K562 (cell line): ENCODE results near the gene ABCA1. TPM values are rescaled to one million over a fixed set of nuclear protein-coding genes. Genes with fewer than 3 reads are reported as not detected.

Experiments used
- ATAC-seq: fragments of 200-7000 bp; cut with Tn5 transposase; 3 replicates; pipeline ENCODE4 v1.9.1; 2020; ENCODE audit warnings: moderate library complexity
- BruUV-seq: library from RNA; stranded (reverse); fragments of 400-500 nt; replicated peaks from 2 replicates; lab custom pipeline; 2021; lab: Mats Ljungman, UMichigan
- CTCF ChIA-PET: fragments of 300-600 bp; formaldehyde crosslinking; extraction: SDS; loops from one replicate; lab custom pipeline; 2021; ENCODE audit warnings: low intra/inter-chr PET ratio; lab: Yijun Ruan, JAX
- POLR2A ChIA-PET: fragments of 300-600, 350-650 bp; sonication (Branson Sonifier 250); formaldehyde crosslinking; extraction: SDS; loops from one replicate; lab custom pipeline; 2021; ENCODE audit warnings: antibody characterized with exemption, inconsistent platforms; lab: Yijun Ruan, JAX
- DNase-seq, 4 experiments: peaks; one replicate each; pipeline versions ENCODE4 v3.0.0 to v3.0.0-alpha.2; 2011 to 2018; ENCODE audit warnings: low spot score in 3 of 4, mixed read lengths in 3 of 4; ENCODE audit errors: extremely low read depth in 1 of 4
- FAIRE-seq: peaks from 2 replicates; lab custom pipeline; 2011; peaks lifted over from hg19 to GRCh38; lab: Jason Lieb, UNC
- H2AFZ ChIP-seq: 2 replicates; pipeline ENCODE4 v1.6.0; 2011; ENCODE audit warnings: low read depth, low read length, control low read depth, inconsistent platforms
- H3K27ac ChIP-seq: fragments of 200-600 bp; 3 replicates; pipeline ENCODE4 v1.8.0; 2011; ENCODE audit warnings: low read depth, mild to moderate bottlenecking, control low read depth, inconsistent platforms, low read length, moderate library complexity, mixed read lengths; ENCODE audit errors: extremely low read depth
- H3K27me3 ChIP-seq, 2 experiments: fragments of 300-600 bp in 1 of 2; 2 replicates in 1 of 2; 3 replicates in 1 of 2; pipeline versions ENCODE4 v1.6.0 to v1.8.0; 2011; ENCODE audit warnings: inconsistent platforms in 2 of 2, low read length in 2 of 2, mild to moderate bottlenecking in 1 of 2, mixed read lengths in 1 of 2, moderate library complexity in 1 of 2; ENCODE audit not compliant: control insufficient read depth in 2 of 2, insufficient read depth in 2 of 2
- H3K36me3 ChIP-seq: fragments of 300-600 bp; 3 replicates; pipeline ENCODE4 v1.8.0; 2011; ENCODE audit warnings: mild to moderate bottlenecking, low read length, inconsistent platforms; ENCODE audit not compliant: control insufficient read depth, insufficient read depth
- H3K4me1 ChIP-seq, 2 experiments: fragments of 200-600 bp in 1 of 2; replicated peaks in 1 of 2; 2 replicates in 1 of 2; 3 replicates in 1 of 2; pipeline versions ENCODE4 v1.5.1 to v1.8.0; 2011; ENCODE audit warnings: inconsistent platforms in 2 of 2, low read length in 2 of 2, mild to moderate bottlenecking in 1 of 2, mixed read lengths in 1 of 2, moderate library complexity in 1 of 2; ENCODE audit not compliant: control insufficient read depth in 2 of 2, insufficient read depth in 2 of 2
- H3K4me2 ChIP-seq: 2 replicates; pipeline ENCODE4 v1.6.1; 2011; ENCODE audit warnings: low read length, control low read depth, inconsistent platforms, mixed read lengths; ENCODE audit not compliant: insufficient read depth
- H3K4me3 ChIP-seq: fragments of 200-600 bp; sonication (generic), shearing (Covaris generic); 2 replicates; pipeline ENCODE4 v1.5.1; 2016; ENCODE audit warnings: control low read depth, inconsistent platforms
- H3K79me2 ChIP-seq: fragments of 200-600 bp; 3 replicates; pipeline ENCODE4 v1.8.0; 2011; ENCODE audit warnings: low read length, inconsistent platforms; ENCODE audit not compliant: control insufficient read depth, insufficient read depth
- H3K9ac ChIP-seq, 2 experiments: 2 replicates each; pipeline versions ENCODE4 v1.6.0 to v1.6.1; 2011; ENCODE audit warnings: low read depth in 2 of 2, low read length in 2 of 2, control low read depth in 1 of 2, inconsistent platforms in 1 of 2, mild to moderate bottlenecking in 1 of 2, mixed read lengths in 1 of 2; ENCODE audit not compliant: insufficient read depth in 1 of 2
- H3K9me1 ChIP-seq: one replicate; pipeline ENCODE4 v1.6.0; 2011; ENCODE audit warnings: inconsistent platforms, mild to moderate bottlenecking, low read length, moderate library complexity; ENCODE audit not compliant: control insufficient read depth, insufficient read depth
- H3K9me3 ChIP-seq: replicated peaks from 2 replicates; pipeline ENCODE4 v1.5.1; 2011; ENCODE audit warnings: low read depth, low read length, inconsistent platforms; ENCODE audit not compliant: control insufficient read depth, insufficient read depth
- H4K20me1 ChIP-seq: replicated peaks from 2 replicates; pipeline ENCODE4 v1.6.1; 2011; ENCODE audit warnings: low read length, inconsistent platforms, mixed read lengths; ENCODE audit not compliant: control insufficient read depth, insufficient read depth
- DACH1 ChIP-seq: fragments of 450-650 bp; IDR thresholded peaks from 2 replicates; pipeline ENCODE4 v1.6.1; 2018; ENCODE audit not compliant: partially characterized antibody
- DDX20 ChIP-seq: fragments of 450-650 bp; IDR thresholded peaks from 2 replicates; pipeline ENCODE4 v1.6.1; 2016; ENCODE audit warnings: missing genetic modification characterization, low read depth, mild to moderate bottlenecking, missing compliant biosample characterization, moderate library complexity
- ETV1 ChIP-seq: fragments of 450-650 bp; conservative IDR thresholded peaks from 2 replicates; pipeline ENCODE4 v1.6.1; 2016; ENCODE audit warnings: missing genetic modification characterization, control low read depth, low read depth, missing compliant biosample characterization
- GTF2F1 ChIP-seq: IDR thresholded peaks from 2 replicates; pipeline ENCODE4 v1.6.1; 2011; ENCODE audit warnings: low read depth, low read length, improper control_type of control experiment
- HSF4 ChIP-seq: fragments of 250-450 bp; sonication (Bioruptor Pico); IDR thresholded peaks from 2 replicates; pipeline ENCODE4 v2.1.2; 2022; ENCODE audit warnings: mild to moderate bottlenecking, moderate library complexity, borderline replicate concordance
- MAFG ChIP-seq: fragments of 450-650 bp; conservative IDR thresholded peaks from 2 replicates; pipeline ENCODE4 v1.6.1; 2016; ENCODE audit warnings: missing genetic modification characterization, missing compliant biosample characterization
- ZNF217 ChIP-seq: sonication (generic); formaldehyde crosslinking; IDR thresholded peaks from 2 replicates; pipeline ENCODE4 v1.8.0; 2022; ENCODE audit warnings: mild to moderate bottlenecking, missing genetic modification reagents
- ZNF316 ChIP-seq: fragments of 450-650 bp; IDR thresholded peaks from 2 replicates; pipeline ENCODE4 v1.6.1; 2016
- WGBS: fragments of 100-300 bp; shearing (Covaris generic); methylation state at CpG from one replicate; pipeline ENCODE4 v1.1.6; 2016; ENCODE audit warnings: low coverage, mixed read lengths; ENCODE audit not compliant: insufficient coverage; ENCODE audit errors: missing lambda C conversion rate; 5-methylcytosine and 5-hydroxymethylcytosine counted together
- in situ Hi-C: fragments of 300-500 bp; cut with MboI; formaldehyde crosslinking; loops from 4 replicates; pipeline ENCODE4 v1.15.0; 2018; ENCODE audit warnings: inconsistent platforms, mixed read lengths
- intact Hi-C: fragments of 100-400 bp; cut with micrococcal nuclease; formaldehyde crosslinking; loops from 2 replicates; pipeline ENCODE4 v1.14.2; 2022
- polyA plus RNA-seq, 8 experiments: library from polyadenylated mRNA; depleted of rRNA in 4 of 8; stranded (reverse) in 5 of 8; unstranded in 3 of 8; fragments of >200 nt; fragmentation: Nextera tagmentation in 2 of 8; fragmentation: Illumina TruSeq in 1 of 8; extraction: Ambion mirVana in 2 of 8; extraction: Trizol in 1 of 8; gene quantifications; 2 replicates each; pipeline versions ENCODE4 v1.2.1 to v1.2.3, GENCODE V29; 2011 to 2014; ENCODE audit warnings: inconsistent platforms in 1 of 8, missing spikeins in 1 of 8
- total RNA-seq, 7 experiments: library from RNA; depleted of rRNA in 6 of 7; stranded (reverse); fragments of >200 nt in 6 of 7; fragmentation: Illumina TruSeq in 2 of 7; extraction: Trizol in 2 of 7; gene quantifications; 2 replicates each; pipeline versions ENCODE4 v1.2.1 to v1.2.3, GENCODE V29; 2011 to 2021; ENCODE audit warnings: low replicate concordance in 1 of 7
- TF ChIP-seq, protein P1 (sequence below): fragments of 250-450 bp; sonication (Bioruptor Pico); IDR thresholded peaks from 2 replicates; pipeline ENCODE4 v1.5.0; 2021; ENCODE audit warnings: mild to moderate bottlenecking, borderline replicate concordance
- TF ChIP-seq, protein P2 (sequence below), 2 experiments: IDR thresholded peaks in 1 of 2; conservative IDR thresholded peaks in 1 of 2; 2 replicates each; pipeline ENCODE4 v1.6.1; 2016; ENCODE audit warnings: low read depth in 2 of 2, mild to moderate bottlenecking in 1 of 2, missing compliant biosample characterization in 1 of 2, missing genetic modification characterization in 1 of 2, moderate library complexity in 1 of 2
- TF ChIP-seq, protein P3 (sequence below): fragments of 450-650 bp; IDR thresholded peaks from 2 replicates; pipeline ENCODE4 v1.6.1; 2016; ENCODE audit warnings: antibody characterized with exemption

ABCA1 gene
- total and polyA plus RNA-seq, 9 of the 15 experiments (the other 6 are each of a cell fraction or from before 2014, with no cell fraction given) = under 0.01 to 0.18 (median 0.02) TPM; not detected in 5

DNA sequence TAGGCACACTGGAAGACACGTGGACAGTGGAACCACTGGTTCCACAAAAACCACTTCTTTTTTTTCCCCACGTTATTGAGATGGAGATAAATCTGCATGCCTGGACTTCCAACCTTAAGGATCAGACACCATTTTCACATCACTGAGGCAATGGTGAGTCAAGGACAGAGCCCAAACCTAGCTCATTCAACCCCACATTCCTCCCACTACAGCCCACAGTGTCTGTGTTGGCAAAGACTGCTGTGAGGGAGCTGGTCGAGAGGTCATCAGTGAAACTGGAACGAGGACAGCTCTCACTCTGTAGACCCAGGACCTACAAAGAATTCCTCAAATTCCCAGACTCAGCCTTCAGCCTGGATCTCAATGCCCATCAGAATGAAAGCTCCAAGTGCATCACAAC lies 74.8 kb downstream of the ABCA1 start:
- no peak overlapping the region for H3K27ac ChIP-seq
- TF ChIP-seq GTF2F1 (no peak), HSF4 (CRISPR knock-in tag) (no peak), MAFG (tag) (no peak), ZNF316 (no peak), DDX20 (tag) (no peak), DACH1 (no peak), ZNF217 (CRISPR knock-in tag) (no peak), ETV1 (tag) (no peak)
- TF ChIP-seq, protein P1, sequence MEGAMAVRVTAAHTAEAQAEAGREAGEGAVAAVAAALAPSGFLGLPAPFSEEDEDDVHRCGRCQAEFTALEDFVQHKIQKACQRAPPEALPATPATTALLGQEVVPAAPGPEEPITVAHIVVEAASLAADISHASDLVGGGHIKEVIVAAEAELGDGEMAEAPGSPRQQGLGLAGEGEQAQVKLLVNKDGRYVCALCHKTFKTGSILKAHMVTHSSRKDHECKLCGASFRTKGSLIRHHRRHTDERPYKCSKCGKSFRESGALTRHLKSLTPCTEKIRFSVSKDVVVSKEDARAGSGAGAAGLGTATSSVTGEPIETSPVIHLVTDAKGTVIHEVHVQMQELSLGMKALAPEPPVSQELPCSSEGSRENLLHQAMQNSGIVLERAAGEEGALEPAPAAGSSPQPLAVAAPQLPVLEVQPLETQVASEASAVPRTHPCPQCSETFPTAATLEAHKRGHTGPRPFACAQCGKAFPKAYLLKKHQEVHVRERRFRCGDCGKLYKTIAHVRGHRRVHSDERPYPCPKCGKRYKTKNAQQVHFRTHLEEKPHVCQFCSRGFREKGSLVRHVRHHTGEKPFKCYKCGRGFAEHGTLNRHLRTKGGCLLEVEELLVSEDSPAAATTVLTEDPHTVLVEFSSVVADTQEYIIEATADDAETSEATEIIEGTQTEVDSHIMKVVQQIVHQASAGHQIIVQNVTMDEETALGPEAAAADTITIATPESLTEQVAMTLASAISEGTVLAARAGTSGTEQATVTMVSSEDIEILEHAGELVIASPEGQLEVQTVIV (CRISPR knock-in tag) = no peak
- TF ChIP-seq, protein P2, sequence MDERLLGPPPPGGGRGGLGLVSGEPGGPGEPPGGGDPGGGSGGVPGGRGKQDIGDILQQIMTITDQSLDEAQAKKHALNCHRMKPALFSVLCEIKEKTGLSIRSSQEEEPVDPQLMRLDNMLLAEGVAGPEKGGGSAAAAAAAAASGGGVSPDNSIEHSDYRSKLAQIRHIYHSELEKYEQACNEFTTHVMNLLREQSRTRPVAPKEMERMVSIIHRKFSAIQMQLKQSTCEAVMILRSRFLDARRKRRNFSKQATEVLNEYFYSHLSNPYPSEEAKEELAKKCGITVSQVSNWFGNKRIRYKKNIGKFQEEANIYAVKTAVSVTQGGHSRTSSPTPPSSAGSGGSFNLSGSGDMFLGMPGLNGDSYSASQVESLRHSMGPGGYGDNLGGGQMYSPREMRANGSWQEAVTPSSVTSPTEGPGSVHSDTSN (CRISPR knock-in tag; IDR thresholded peaks at IDR 0.05; ENCODE audit: low read depth) = no peak
- TF ChIP-seq, protein P2 (tag; conservative IDR thresholded peaks at IDR 0.05; ENCODE audit: low read depth) = no peak
- TF ChIP-seq, protein P3, sequence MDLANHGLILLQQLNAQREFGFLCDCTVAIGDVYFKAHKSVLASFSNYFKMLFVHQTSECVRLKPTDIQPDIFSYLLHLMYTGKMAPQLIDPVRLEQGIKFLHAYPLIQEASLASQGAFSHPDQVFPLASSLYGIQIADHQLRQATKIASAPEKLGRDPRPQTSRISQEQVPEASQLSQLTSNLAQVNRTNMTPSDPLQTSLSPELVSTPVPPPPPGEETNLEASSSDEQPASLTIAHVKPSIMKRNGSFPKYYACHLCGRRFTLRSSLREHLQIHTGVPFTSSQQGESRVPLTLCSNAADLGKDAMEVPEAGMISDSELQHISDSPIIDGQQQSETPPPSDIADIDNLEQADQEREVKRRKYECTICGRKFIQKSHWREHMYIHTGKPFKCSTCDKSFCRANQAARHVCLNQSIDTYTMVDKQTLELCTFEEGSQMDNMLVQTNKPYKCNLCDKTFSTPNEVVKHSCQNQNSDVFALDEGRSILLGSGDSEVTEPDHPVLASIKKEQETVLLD = no peak
- TF ChIP-seq, all 486 proteins: peak for 0
- FAIRE-seq (no peak), DNase-seq (no peak), ATAC-seq (no peak)
- H4K20me1 ChIP-seq = no peaks in the 10 kb centered on the region
- no peak overlapping the region for H3K4me3 ChIP-seq
- H3K4me2 ChIP-seq = no peak overlapping the region
- no TSS peak for BruUV-seq
- no peaks in the 10 kb centered on the region for H3K79me2 ChIP-seq
- 0% methylated on average over 4 of the region's 4 CpGs for WGBS
- no peaks in the 10 kb centered on the region for H3K4me1 ChIP-seq
- CTCF ChIA-PET = no interaction called here
- no peaks in the 10 kb centered on the region for H3K9me3 ChIP-seq
- in situ Hi-C loops (no loop called here), intact Hi-C loops (no loop called here)
- H3K9ac ChIP-seq = no peak overlapping the region
- no peaks in the 10 kb centered on the region for H3K9me1 ChIP-seq
- no peaks in the 10 kb centered on the region for H3K36me3 ChIP-seq
- H3K27me3 ChIP-seq = peaks cover 11 to 19% of the 10 kb centered on the region in 2 experiments; a peak in 4 of 5 replicates
- POLR2A ChIA-PET = interaction anchor here (1.1 kb wide), 1 partner anchor 9 kb away, joined by 4 read pairs; no protein-coding TSS in a partner anchor
- H2AFZ ChIP-seq = no peak overlapping the region
